Transverse colon (tissue), 4 donors: ENCODE measurements around the gene LCLAT1. TPM values are rescaled to one million over a fixed set of nuclear protein-coding genes. Genes with fewer than 3 reads are reported as not detected.

Experiments used
- DNase-seq: peaks from one replicate; pipeline ENCODE4 v3.0.0-alpha.2; 2019
- H3K27ac ChIP-seq, 4 donors: fragments of 200-600 bp; sonication (generic); 2 replicates each; pipeline ENCODE4 v1.5.1; 2016 to 2018; ENCODE audit warnings: inconsistent platforms in 4 of 4
- H3K27me3 ChIP-seq: fragments of 200-600 bp; sonication (generic); 2 replicates; pipeline ENCODE4 v1.5.1; 2017; ENCODE audit warnings: inconsistent platforms
- H3K36me3 ChIP-seq, 4 donors: fragments of 200-600 bp; sonication (generic); 2 replicates each; pipeline ENCODE4 v1.5.1; 2017 to 2019; ENCODE audit warnings: inconsistent platforms in 4 of 4
- H3K4me1 ChIP-seq, 4 donors: fragments of 200-600 bp; sonication (generic); 2 replicates each; pipeline ENCODE4 v1.5.1; 2017 to 2020; ENCODE audit warnings: inconsistent platforms in 4 of 4
- H3K4me3 ChIP-seq, 4 donors: fragments of 200-600 bp; sonication (generic); 1 replicate in 1 of 4; 2 replicates in 3 of 4; pipeline versions ENCODE4 v1.5.1 to v1.6.1; 2017 to 2019; ENCODE audit warnings: inconsistent platforms in 4 of 4
- H3K9me3 ChIP-seq, 2 donors: fragments of 200-600 bp; sonication (generic); 2 replicates each; pipeline ENCODE4 v1.5.1; 2017 to 2019; ENCODE audit warnings: inconsistent platforms in 2 of 2
- CTCF ChIP-seq, 5 experiments: fragments of 200-600 bp in 3 of 5; fragments of 450-650 bp in 2 of 5; sonication (generic) in 3 of 5; IDR thresholded peaks; 1 replicate in 2 of 5; 2 replicates in 3 of 5; pipeline ENCODE4 v1.5.1; 2016 to 2017; ENCODE audit warnings: antibody characterized with exemption in 5 of 5, inconsistent platforms in 3 of 5, mild to moderate bottlenecking in 2 of 5, moderate library complexity in 1 of 5
- EP300 ChIP-seq: sonication (generic); formaldehyde crosslinking; IDR thresholded peaks from one replicate; pipeline ENCODE4 v1.6.1; 2017; ENCODE audit warnings: antibody characterized with exemption, low read depth
- POLR2A ChIP-seq: fragments of 450-650 bp; IDR thresholded peaks from one replicate; pipeline ENCODE4 v1.6.1; 2016; ENCODE audit warnings: antibody characterized with exemption, mild to moderate bottlenecking, moderate library complexity
- POLR2AphosphoS5 ChIP-seq, 3 donors: sonication (generic); formaldehyde crosslinking; IDR thresholded peaks; one replicate each; pipeline ENCODE4 v1.6.1; 2016; ENCODE audit warnings: antibody characterized with exemption in 3 of 3
- whole genome bisulfite sequencing, 2 donors: methylation state at CpG; one replicate each; pipeline ENCODE4 v1.1.5; 2018; ENCODE audit warnings: low coverage in 1 of 2; 5-methylcytosine and 5-hydroxymethylcytosine counted together
- in situ Hi-C, 4 donors: fragments of 200-750 bp; cut with MboI; loops; one replicate each; pipeline versions ENCODE4 v1.15.0 to v1.15.1; 2017; ENCODE audit warnings: low sequenced_read_pairs in 3 of 4, low pct_ligation_motif_present in 1 of 4, low pct_unique_long_range_greater_than_20kb in 1 of 4
- intact Hi-C: fragments of 100-400 bp; cut with DNase I; formaldehyde crosslinking; loops from one replicate; pipeline ENCODE4 v1.15.1; 2023; ENCODE audit warnings: low total_unique reads
- total RNA-seq, 4 donors: library from RNA; depleted of rRNA; stranded (reverse); fragments of >200 nt; gene quantifications; one replicate each; pipeline ENCODE4 v1.1.0, GENCODE V29; 2016

The LCLAT1 gene
- total RNA-seq, 4 donors from 2014 or later = 10.9 to 26.5 (median 16.6) TPM

- Histone ChIP-seq H3K4me3 (no peak overlapping the region), H3K36me3 (no peaks in the 10 kb centered on the region), H3K4me1 (no peaks in the 10 kb centered on the region), H3K9me3 (no peaks in the 10 kb centered on the region), H3K27me3 (no peaks in the 10 kb centered on the region), H3K27ac (no peak overlapping the region)
- intact Hi-C loops (no loop called here), in situ Hi-C loops (no loop called here)
- DNase-seq = no peak
- WGBS, 2 donors = 94 to 100% methylated on average over 7 to 8 of the region's 8 CpGs
- no peak for TF ChIP-seq CTCF (IDR thresholded peaks at IDR 0.05)
- no peak for TF ChIP-seq POLR2A
- TF ChIP-seq EP300 = no peak
Measured at GRCh38 chr2:30627151-30627550, 180.1 kb downstream of the LCLAT1 start.

GRCh38 chr2:30628341-30628740 is 181.3 kb downstream of the LCLAT1 start:
- Histone ChIP-seq H3K9me3 (no peaks in the 10 kb centered on the region), H3K27ac (no peak overlapping the region), H3K4me3 (no peak overlapping the region), H3K4me1 (no peaks in the 10 kb centered on the region), H3K36me3 (no peaks in the 10 kb centered on the region), H3K27me3 (no peaks in the 10 kb centered on the region)
- intact Hi-C loops (no loop called here), in situ Hi-C loops (no loop called here)
- WGBS, 2 donors = 96 to 100% methylated on average over 2 of the region's 2 CpGs
- TF ChIP-seq EP300 = no peak
- no peak for DNase-seq

- H3K4me1 ChIP-seq = no peaks in the 10 kb centered on the region
- TF ChIP-seq POLR2AphosphoS5 (IDR thresholded peaks at IDR 0.05) = no peak
- no peak for TF ChIP-seq EP300
- TF ChIP-seq CTCF (IDR thresholded peaks at IDR 0.05) = no peak
- TF ChIP-seq POLR2A = no peak
- no peak overlapping the region for H3K27ac ChIP-seq
- H3K9me3 ChIP-seq = no peaks in the 10 kb centered on the region
- no peak for DNase-seq
- H3K36me3 ChIP-seq = no peaks in the 10 kb centered on the region
- H3K4me3 ChIP-seq = no peak overlapping the region
- H3K27me3 ChIP-seq = no peaks in the 10 kb centered on the region
- intact Hi-C loops (no loop called here), in situ Hi-C loops (no loop called here)
- 96 to 98% methylated on average over 4 to 6 of the region's 6 CpGs for WGBS, 2 donors
Measured at GRCh38 chr2:30629866-30630265, 182.8 kb downstream of the LCLAT1 start.

GRCh38 chr2:30631051-30631671 is 184.1 kb downstream of the LCLAT1 start:
- no peak for DNase-seq
- Histone ChIP-seq H3K4me3 (no peak overlapping the region), H3K9me3 (no peaks in the 10 kb centered on the region), H3K27ac (no peak overlapping the region), H3K36me3 (no peaks in the 10 kb centered on the region), H3K4me1 (no peaks in the 10 kb centered on the region), H3K27me3 (no peaks in the 10 kb centered on the region)
- TF ChIP-seq EP300 (no peak), POLR2A (no peak), POLR2AphosphoS5 (IDR thresholded peaks at IDR 0.05) (no peak), CTCF (IDR thresholded peaks at IDR 0.05) (no peak)
- 85 to 100% methylated on average over 1 of the region's 1 CpG for WGBS, 2 donors
- in situ Hi-C loops = no loop called here
- intact Hi-C loops = no loop called here

- intact Hi-C loops = no loop called here
- H3K4me1 ChIP-seq = no peaks in the 10 kb centered on the region
Measured at GRCh38 chr2:30633039-30633438, 186.0 kb downstream of the LCLAT1 start.

More at GRCh38 chr2:30633039-30633438, 186.0 kb downstream of the LCLAT1 start:
- Histone ChIP-seq H3K36me3 (no peaks in the 10 kb centered on the region), H3K9me3 (no peaks in the 10 kb centered on the region), H3K27ac (no peak overlapping the region), H3K4me3 (no peak overlapping the region), H3K27me3 (no peaks in the 10 kb centered on the region)
- no peak for DNase-seq
- in situ Hi-C loops = no loop called here
- no peak for TF ChIP-seq POLR2A
- no peak for TF ChIP-seq CTCF (IDR thresholded peaks at IDR 0.05)
- TF ChIP-seq EP300 = no peak
- 94 to 96% methylated on average over 4 of the region's 4 CpGs for WGBS, 2 donors
